Central memory CD8-positive, alpha-beta T cell (primary cell): ENCODE results near the gene RGS9.
"Not testable (repeated sequence)": the region's sequence is repeated elsewhere in the genome, so short reads cannot be mapped to it uniquely, and the experiment has no call there.

Source experiments
- ATAC-seq: fragments of 150-1000 bp; cut with Tn5 transposase; replicated peaks from 2 replicates; pipeline ENCODE4 v1.10.0; 2022; ENCODE audit warnings: mild to moderate bottlenecking, moderate FRiP score, moderate number of reproducible peaks; ENCODE audit not compliant: poor library complexity, severe bottlenecking; ENCODE audit errors: extremely low read depth
- DNase-seq, 2 donors: peaks; one replicate each; pipeline ENCODE4 v3.0.0; 2021; ENCODE audit warnings: low spot score in 2 of 2
- H3K27ac Mint-ChIP-seq: one replicate; pipeline ENCODE4 v1.8.0; 2022; ENCODE audit warnings: low read depth, mild to moderate bottlenecking, moderate library complexity, mixed read lengths
- H3K27me3 Mint-ChIP-seq: one replicate; pipeline ENCODE4 v1.8.0; 2022; ENCODE audit warnings: mixed read lengths
- H3K36me3 Mint-ChIP-seq: one replicate; pipeline ENCODE4 v1.8.0; 2022; ENCODE audit warnings: mild to moderate bottlenecking, moderate library complexity, mixed read lengths; ENCODE audit not compliant: insufficient read depth
- H3K4me1 Mint-ChIP-seq: one replicate; pipeline ENCODE4 v1.8.0; 2022; ENCODE audit warnings: mixed read lengths
- H3K4me3 Mint-ChIP-seq: one replicate; pipeline ENCODE4 v1.8.0; 2022; ENCODE audit warnings: mild to moderate bottlenecking, moderate library complexity, mixed read lengths
- H3K9me3 Mint-ChIP-seq: one replicate; pipeline ENCODE4 v1.8.0; 2022; ENCODE audit warnings: mixed read lengths

The RGS9 gene

GRCh38 chr17:65137021-65137939, at the start of gene RGS9:
Gene RGS9 (plus strand): TSS chr17:65137370. CDS start chr17:65137541, 171 bp downstream.
- peak within 1 kb of the TSS; percentile 86 for H3K4me3 Mint-ChIP-seq
- peak; percentile 98 for ATAC-seq
- H3K27ac Mint-ChIP-seq = peak within 1 kb of the TSS; percentile 74
- H3K27me3 Mint-ChIP-seq = no peaks in the 10 kb centered on the region
- no peaks in the 10 kb centered on the region for H3K9me3 Mint-ChIP-seq
- peaks cover 9% of the 10 kb centered on the region for H3K36me3 Mint-ChIP-seq
- peaks cover 45% of the 10 kb centered on the region for H3K4me1 Mint-ChIP-seq
- DNase-seq = peak; percentile 78 to 81

DNA sequence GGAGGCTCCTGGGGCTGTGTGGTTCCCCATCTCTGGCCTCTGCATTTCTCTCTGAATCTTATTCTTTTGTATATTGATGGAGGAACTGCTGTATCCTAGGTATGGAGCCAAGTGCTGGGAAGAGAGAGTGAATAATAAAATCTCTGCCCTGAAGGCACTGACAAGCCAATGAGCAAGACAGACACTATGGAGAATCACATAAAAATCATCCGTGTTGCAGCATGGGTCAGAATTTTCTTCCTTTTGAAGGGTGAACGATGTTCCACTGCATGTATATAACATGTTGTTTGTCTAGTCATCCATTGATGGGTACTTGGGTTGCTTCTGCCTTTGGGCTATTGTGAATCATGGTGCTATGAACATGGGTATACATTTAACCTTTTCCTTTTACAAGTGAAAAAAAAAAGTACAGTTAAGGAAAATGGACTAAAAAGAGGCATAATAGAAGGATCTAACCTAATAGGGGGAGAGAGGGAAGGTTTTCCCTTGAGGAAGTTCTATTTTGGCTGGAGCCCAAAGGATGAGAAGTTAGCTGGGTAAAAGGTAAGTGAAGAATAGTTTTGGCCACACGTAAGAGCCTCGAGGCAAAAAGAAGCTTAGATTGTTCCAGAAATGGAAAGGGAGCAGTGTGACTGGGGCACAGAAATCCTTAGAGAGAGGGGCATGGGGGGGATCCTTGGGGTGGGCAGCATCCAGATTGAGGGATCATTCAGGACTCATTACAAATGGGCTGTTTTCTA, 48.4 kb upstream of the RGS9 start:
- no peak for DNase-seq
- H3K36me3 Mint-ChIP-seq = peaks cover 2% of the 10 kb centered on the region

GRCh38 chr17:65092262-65092661, 44.9 kb upstream of the RGS9 start:
- peaks cover 19% of the 10 kb centered on the region for H3K4me1 Mint-ChIP-seq
- no peak overlapping the region for H3K4me3 Mint-ChIP-seq
- H3K36me3 Mint-ChIP-seq = peaks cover 2% of the 10 kb centered on the region
- ATAC-seq (no peak), DNase-seq (no peak)
- H3K27me3 Mint-ChIP-seq = no peaks in the 10 kb centered on the region
- H3K9me3 Mint-ChIP-seq = no peaks in the 10 kb centered on the region
- H3K27ac Mint-ChIP-seq = no peak overlapping the region

More for the DNA sequence above, 48.4 kb upstream of the RGS9 start:
- Mint-ChIP-seq H3K4me3 (no peak overlapping the region), H3K27ac (no peak overlapping the region), H3K27me3 (no peaks in the 10 kb centered on the region), H3K9me3 (no peaks in the 10 kb centered on the region), H3K4me1 (peaks cover 2% of the 10 kb centered on the region)
- no peak for ATAC-seq

- ATAC-seq, H3K9me3 Mint-ChIP-seq, H3K27ac Mint-ChIP-seq, H3K27me3 Mint-ChIP-seq, DNase-seq, H3K36me3 Mint-ChIP-seq, H3K4me3 Mint-ChIP-seq: not testable (repeated sequence)
- H3K4me1 Mint-ChIP-seq = peaks cover 22% of the 10 kb centered on the region
Measured at GRCh38 chr17:65092721-65093356, 44.3 kb upstream of the RGS9 start.

- no peaks in the 10 kb centered on the region for H3K36me3 Mint-ChIP-seq
- peaks cover 22% of the 10 kb centered on the region for H3K4me1 Mint-ChIP-seq
- H3K27me3 Mint-ChIP-seq = no peaks in the 10 kb centered on the region
- ATAC-seq = no peak
- H3K4me3 Mint-ChIP-seq = no peak overlapping the region
- no peak overlapping the region for H3K27ac Mint-ChIP-seq
- DNase-seq = no peak
- no peaks in the 10 kb centered on the region for H3K9me3 Mint-ChIP-seq
Measured at GRCh38 chr17:65093930-65094329, 43.2 kb upstream of the RGS9 start.

- Mint-ChIP-seq H3K4me3 (no peak overlapping the region), H3K27me3 (no peaks in the 10 kb centered on the region), H3K36me3 (peaks cover 4% of the 10 kb centered on the region), H3K27ac (no peak overlapping the region), H3K4me1 (peaks cover 30% of the 10 kb centered on the region), H3K9me3 (no peaks in the 10 kb centered on the region)
- DNase-seq (no peak), ATAC-seq (no peak)
Measured at GRCh38 chr17:65095465-65095864, 41.7 kb upstream of the RGS9 start.

GRCh38 chr17:65096382-65096781, 40.8 kb upstream of the RGS9 start:
- H3K27me3 Mint-ChIP-seq, H3K27ac Mint-ChIP-seq, H3K36me3 Mint-ChIP-seq, DNase-seq, ATAC-seq, H3K4me3 Mint-ChIP-seq, H3K9me3 Mint-ChIP-seq: not testable (repeated sequence)
- peaks cover 36% of the 10 kb centered on the region for H3K4me1 Mint-ChIP-seq

- ATAC-seq (no peak), DNase-seq (no peak)
- Mint-ChIP-seq H3K27ac (no peak overlapping the region), H3K4me3 (no peak overlapping the region), H3K4me1 (peaks cover 36% of the 10 kb centered on the region), H3K27me3 (no peaks in the 10 kb centered on the region), H3K36me3 (peaks cover 5% of the 10 kb centered on the region), H3K9me3 (no peaks in the 10 kb centered on the region)
Measured at GRCh38 chr17:65097110-65097509, 40.1 kb upstream of the RGS9 start.

- peak overlapping the region; percentile 82 for H3K27ac Mint-ChIP-seq
- peaks cover 5% of the 10 kb centered on the region for H3K36me3 Mint-ChIP-seq
- H3K27me3 Mint-ChIP-seq = no peaks in the 10 kb centered on the region
- DNase-seq (no peak), ATAC-seq (no peak)
- peak overlapping the region; percentile 81 for H3K4me3 Mint-ChIP-seq
- H3K4me1 Mint-ChIP-seq = peaks cover 31% of the 10 kb centered on the region
- no peaks in the 10 kb centered on the region for H3K9me3 Mint-ChIP-seq
Measured at GRCh38 chr17:65099475-65099874, 37.7 kb upstream of the RGS9 start.

- ATAC-seq (peak; percentile 69), DNase-seq (peak in 1 of 2 donors; percentile 15)
- Mint-ChIP-seq H3K36me3 (peaks cover 5% of the 10 kb centered on the region), H3K27ac (peak overlapping the region; percentile 82), H3K9me3 (no peaks in the 10 kb centered on the region), H3K4me3 (peak overlapping the region; percentile 81), H3K4me1 (peaks cover 31% of the 10 kb centered on the region), H3K27me3 (no peaks in the 10 kb centered on the region)
Measured at GRCh38 chr17:65099941-65100315, 37.2 kb upstream of the RGS9 start.

GRCh38 chr17:65100316-65101140, 36.6 kb upstream of the RGS9 start:
- Mint-ChIP-seq H3K27me3 (no peaks in the 10 kb centered on the region), H3K4me1 (peaks cover 31% of the 10 kb centered on the region), H3K9me3 (no peaks in the 10 kb centered on the region), H3K27ac (peak overlapping the region; percentile 82), H3K4me3 (peak overlapping the region; percentile 81), H3K36me3 (peaks cover 5% of the 10 kb centered on the region)
- peak; percentile 69 to 73 for DNase-seq
- ATAC-seq = peak; percentile 85

DNA sequence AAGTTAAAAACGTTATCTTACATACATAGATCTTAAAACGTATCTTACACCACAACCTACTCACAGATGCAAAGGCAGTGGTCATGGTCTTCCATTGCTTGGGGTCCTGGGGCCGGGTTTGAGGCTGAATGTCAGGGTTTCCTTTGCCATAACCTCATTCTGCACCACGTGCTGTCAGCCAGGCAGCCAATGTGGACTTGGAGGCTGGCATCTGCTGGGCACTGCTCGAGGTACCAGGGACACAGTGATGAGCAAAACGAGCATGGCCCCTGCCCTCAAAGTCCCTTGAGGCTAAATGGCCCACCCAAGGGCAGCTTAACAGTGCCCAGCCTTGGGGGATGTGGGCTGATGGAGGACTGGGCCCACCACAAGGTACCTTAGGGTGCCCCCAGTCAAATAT, 35.8 kb upstream of the RGS9 start:
- ATAC-seq = no peak
- Mint-ChIP-seq H3K4me3 (peak overlapping the region; percentile 81), H3K4me1 (peaks cover 23% of the 10 kb centered on the region), H3K27ac (peak overlapping the region; percentile 82), H3K36me3 (peaks cover 5% of the 10 kb centered on the region), H3K27me3 (no peaks in the 10 kb centered on the region), H3K9me3 (no peaks in the 10 kb centered on the region)
- DNase-seq = no peak
